ENCODE results near the gene TIGD6.

TIGD6 gene

GRCh38 chr5:149982505-149982904, 17.9 kb downstream of the TIGD6 start:
- TF ChIP-seq EZH2phosphoT487 (IDR thresholded peaks at IDR 0.05; ENCODE audit: borderline replicate concordance), result no peak
- TF ChIP-seq CTCF (conservative IDR thresholded peaks at IDR 0.05; ENCODE audit: low read length), result no peak
- H3K79me2 ChIP-seq (ENCODE audit: insufficient read depth, low read length), result no peaks in the 10 kb centered on the region
- no peak overlapping the region for H3K4me3 ChIP-seq (ENCODE audit: low read length, poor library complexity, severe bottlenecking)
- no peaks in the 10 kb centered on the region for H3K27me3 ChIP-seq (ENCODE audit: insufficient read depth, low read length, poor library complexity, severe bottlenecking)
- no peaks in the 10 kb centered on the region for H4K20me1 ChIP-seq (ENCODE audit: insufficient read depth, low read length, poor library complexity, severe bottlenecking)
- no peak overlapping the region for H3K4me2 ChIP-seq (ENCODE audit: low read depth, low read length, poor library complexity, severe bottlenecking)
- H2AFZ ChIP-seq (ENCODE audit: low read length), result no peak overlapping the region
- H3K9me3 ChIP-seq (ENCODE audit: insufficient read depth, low read depth, low read length), result no peaks in the 10 kb centered on the region
- no peaks in the 10 kb centered on the region for H3K9me2 ChIP-seq (replicated peaks; ENCODE audit: low read depth, low read length)
- H3K36me3 ChIP-seq (ENCODE audit: insufficient read depth, low read length), result peaks cover 12% of the 10 kb centered on the region; the same call in 1 of the 2 replicates
- H3F3A ChIP-seq (ENCODE audit: low read depth), result no peaks in the 10 kb centered on the region
- H3K9ac ChIP-seq (ENCODE audit: low read depth, low read length, poor library complexity, severe bottlenecking), result no peak overlapping the region
- no peaks in the 10 kb centered on the region for H3K4me1 ChIP-seq (ENCODE audit: insufficient read depth, low read length, poor library complexity, severe bottlenecking)

- Histone ChIP-seq H3F3A (ENCODE audit: low read depth) (no peaks in the 10 kb centered on the region), H3K4me1 (ENCODE audit: insufficient read depth, low read length, poor library complexity, severe bottlenecking) (no peaks in the 10 kb centered on the region)
- TF ChIP-seq EZH2phosphoT487 (IDR thresholded peaks at IDR 0.05; ENCODE audit: borderline replicate concordance), result no peak
- TF ChIP-seq CTCF (conservative IDR thresholded peaks at IDR 0.05; ENCODE audit: low read length), result no peak
Observed at GRCh38 chr5:149981206-149981605, 19.2 kb downstream of the TIGD6 start.

GRCh38 chr5:149979896-149980295, 20.6 kb downstream of the TIGD6 start:
- Histone ChIP-seq H3K36me3 (ENCODE audit: insufficient read depth, low read length) (peaks cover 12% of the 10 kb centered on the region; the same call in 1 of the 2 replicates), H3K9me3 (ENCODE audit: insufficient read depth, low read depth, low read length) (no peaks in the 10 kb centered on the region), H3K4me3 (ENCODE audit: low read length, poor library complexity, severe bottlenecking) (no peak overlapping the region), H2AFZ (ENCODE audit: low read length) (no peak overlapping the region), H3K79me2 (ENCODE audit: insufficient read depth, low read length) (no peaks in the 10 kb centered on the region), H3F3A (ENCODE audit: low read depth) (no peaks in the 10 kb centered on the region), H3K4me1 (ENCODE audit: insufficient read depth, low read length, poor library complexity, severe bottlenecking) (no peaks in the 10 kb centered on the region), H3K9me2 (replicated peaks; ENCODE audit: low read depth, low read length) (no peaks in the 10 kb centered on the region), H3K27me3 (ENCODE audit: insufficient read depth, low read length, poor library complexity, severe bottlenecking) (no peaks in the 10 kb centered on the region), H3K4me2 (ENCODE audit: low read depth, low read length, poor library complexity, severe bottlenecking) (no peak overlapping the region), H4K20me1 (ENCODE audit: insufficient read depth, low read length, poor library complexity, severe bottlenecking) (no peaks in the 10 kb centered on the region), H3K9ac (ENCODE audit: low read depth, low read length, poor library complexity, severe bottlenecking) (no peak overlapping the region)
- no peak for TF ChIP-seq EZH2phosphoT487 (IDR thresholded peaks at IDR 0.05; ENCODE audit: borderline replicate concordance)
- TF ChIP-seq CTCF (conservative IDR thresholded peaks at IDR 0.05; ENCODE audit: low read length), result no peak

More at GRCh38 chr5:149981206-149981605, 19.2 kb downstream of the TIGD6 start:
- Histone ChIP-seq H4K20me1 (ENCODE audit: insufficient read depth, low read length, poor library complexity, severe bottlenecking) (no peaks in the 10 kb centered on the region), H3K9me2 (replicated peaks; ENCODE audit: low read depth, low read length) (no peaks in the 10 kb centered on the region), H3K27me3 (ENCODE audit: insufficient read depth, low read length, poor library complexity, severe bottlenecking) (no peaks in the 10 kb centered on the region), H3K9ac (ENCODE audit: low read depth, low read length, poor library complexity, severe bottlenecking) (no peak overlapping the region), H3K9me3 (ENCODE audit: insufficient read depth, low read depth, low read length) (no peaks in the 10 kb centered on the region), H3K4me3 (ENCODE audit: low read length, poor library complexity, severe bottlenecking) (no peak overlapping the region), H2AFZ (ENCODE audit: low read length) (no peak overlapping the region), H3K36me3 (ENCODE audit: insufficient read depth, low read length) (peaks cover 12% of the 10 kb centered on the region; the same call in 1 of the 2 replicates), H3K4me2 (ENCODE audit: low read depth, low read length, poor library complexity, severe bottlenecking) (no peak overlapping the region), H3K79me2 (ENCODE audit: insufficient read depth, low read length) (no peaks in the 10 kb centered on the region)

Data from Loucy (cell line).